ENCODE measurements around the gene EMP2. TPM values are rescaled to one million over a fixed set of nuclear protein-coding genes. Genes with fewer than 3 reads are reported as not detected.

Gene EMP2
- total RNA-seq, 1 donor from 2014 or later: 14.6 TPM

- Mint-ChIP-seq H3K9me3 (ENCODE audit: low read depth) (peaks cover under 1% of the 10 kb centered on the region), H3K4me3 (ENCODE audit: unreplicated experiment) (no peak overlapping the region), H3K27ac (ENCODE audit: unreplicated experiment) (no peak overlapping the region), H3K36me3 (ENCODE audit: low read depth) (no peaks in the 10 kb centered on the region), H3K27me3 (ENCODE audit: low read depth) (no peaks in the 10 kb centered on the region), H3K4me1 (ENCODE audit: low read depth) (no peaks in the 10 kb centered on the region)
- TF ChIP-seq, protein P1, sequence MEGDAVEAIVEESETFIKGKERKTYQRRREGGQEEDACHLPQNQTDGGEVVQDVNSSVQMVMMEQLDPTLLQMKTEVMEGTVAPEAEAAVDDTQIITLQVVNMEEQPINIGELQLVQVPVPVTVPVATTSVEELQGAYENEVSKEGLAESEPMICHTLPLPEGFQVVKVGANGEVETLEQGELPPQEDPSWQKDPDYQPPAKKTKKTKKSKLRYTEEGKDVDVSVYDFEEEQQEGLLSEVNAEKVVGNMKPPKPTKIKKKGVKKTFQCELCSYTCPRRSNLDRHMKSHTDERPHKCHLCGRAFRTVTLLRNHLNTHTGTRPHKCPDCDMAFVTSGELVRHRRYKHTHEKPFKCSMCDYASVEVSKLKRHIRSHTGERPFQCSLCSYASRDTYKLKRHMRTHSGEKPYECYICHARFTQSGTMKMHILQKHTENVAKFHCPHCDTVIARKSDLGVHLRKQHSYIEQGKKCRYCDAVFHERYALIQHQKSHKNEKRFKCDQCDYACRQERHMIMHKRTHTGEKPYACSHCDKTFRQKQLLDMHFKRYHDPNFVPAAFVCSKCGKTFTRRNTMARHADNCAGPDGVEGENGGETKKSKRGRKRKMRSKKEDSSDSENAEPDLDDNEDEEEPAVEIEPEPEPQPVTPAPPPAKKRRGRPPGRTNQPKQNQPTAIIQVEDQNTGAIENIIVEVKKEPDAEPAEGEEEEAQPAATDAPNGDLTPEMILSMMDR (IDR thresholded peaks at IDR 0.05): no peak
- no peak for DNase-seq (ENCODE audit: low spot score)
Measured at GRCh38 chr16:10501016-10501607, 79.3 kb downstream of the EMP2 start.

- Mint-ChIP-seq H3K36me3 (ENCODE audit: low read depth) (no peaks in the 10 kb centered on the region), H3K27me3 (ENCODE audit: low read depth) (no peaks in the 10 kb centered on the region), H3K9me3 (ENCODE audit: low read depth) (peaks cover 3% of the 10 kb centered on the region), H3K4me1 (ENCODE audit: low read depth) (no peaks in the 10 kb centered on the region), H3K4me3 (ENCODE audit: unreplicated experiment) (no peak overlapping the region), H3K27ac (ENCODE audit: unreplicated experiment) (no peak overlapping the region)
- DNase-seq (ENCODE audit: low spot score): no peak
- TF ChIP-seq, protein P1 (IDR thresholded peaks at IDR 0.05): no peak
Measured at GRCh38 chr16:10500582-10500981, 79.8 kb downstream of the EMP2 start.

- TF ChIP-seq, protein P1 (IDR thresholded peaks at IDR 0.05): no peak
- DNase-seq (ENCODE audit: low spot score): no peak
- no peaks in the 10 kb centered on the region for H3K27me3 Mint-ChIP-seq (ENCODE audit: low read depth)
- no peaks in the 10 kb centered on the region for H3K4me1 Mint-ChIP-seq (ENCODE audit: low read depth)
- H3K27ac Mint-ChIP-seq (ENCODE audit: unreplicated experiment): no peak overlapping the region
- H3K36me3 Mint-ChIP-seq (ENCODE audit: low read depth): peaks cover 6% of the 10 kb centered on the region
- no peak overlapping the region for H3K4me3 Mint-ChIP-seq (ENCODE audit: unreplicated experiment)
- peaks cover 14% of the 10 kb centered on the region for H3K9me3 Mint-ChIP-seq (ENCODE audit: low read depth)
Measured at GRCh38 chr16:10497132-10498101, 83.0 kb downstream of the EMP2 start.

DNA sequence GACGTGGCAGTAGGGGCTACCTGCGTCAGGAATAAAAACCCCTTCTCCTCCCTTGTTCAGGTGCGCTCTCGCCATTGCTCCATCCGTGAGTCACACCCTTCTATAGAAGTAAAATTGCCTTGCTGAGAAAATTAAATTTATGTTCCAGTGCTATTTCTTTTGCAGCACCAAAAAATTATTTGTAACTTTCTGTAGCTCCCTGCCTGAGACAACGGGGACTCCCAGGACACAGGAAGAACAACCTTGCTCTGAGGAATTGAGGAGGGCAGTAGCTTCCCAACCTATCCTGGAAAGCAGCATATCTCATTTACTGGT, 85.4 kb downstream of the EMP2 start:
- no peak overlapping the region for H3K4me3 Mint-ChIP-seq (ENCODE audit: unreplicated experiment)
- peaks cover 6% of the 10 kb centered on the region for H3K36me3 Mint-ChIP-seq (ENCODE audit: low read depth)
- no peak for DNase-seq (ENCODE audit: low spot score)
- H3K4me1 Mint-ChIP-seq (ENCODE audit: low read depth): peaks cover 4% of the 10 kb centered on the region
- peaks cover 14% of the 10 kb centered on the region for H3K9me3 Mint-ChIP-seq (ENCODE audit: low read depth)
- TF ChIP-seq, protein P1 (IDR thresholded peaks at IDR 0.05): no peak
- no peak overlapping the region for H3K27ac Mint-ChIP-seq (ENCODE audit: unreplicated experiment)
- no peaks in the 10 kb centered on the region for H3K27me3 Mint-ChIP-seq (ENCODE audit: low read depth)

DNA sequence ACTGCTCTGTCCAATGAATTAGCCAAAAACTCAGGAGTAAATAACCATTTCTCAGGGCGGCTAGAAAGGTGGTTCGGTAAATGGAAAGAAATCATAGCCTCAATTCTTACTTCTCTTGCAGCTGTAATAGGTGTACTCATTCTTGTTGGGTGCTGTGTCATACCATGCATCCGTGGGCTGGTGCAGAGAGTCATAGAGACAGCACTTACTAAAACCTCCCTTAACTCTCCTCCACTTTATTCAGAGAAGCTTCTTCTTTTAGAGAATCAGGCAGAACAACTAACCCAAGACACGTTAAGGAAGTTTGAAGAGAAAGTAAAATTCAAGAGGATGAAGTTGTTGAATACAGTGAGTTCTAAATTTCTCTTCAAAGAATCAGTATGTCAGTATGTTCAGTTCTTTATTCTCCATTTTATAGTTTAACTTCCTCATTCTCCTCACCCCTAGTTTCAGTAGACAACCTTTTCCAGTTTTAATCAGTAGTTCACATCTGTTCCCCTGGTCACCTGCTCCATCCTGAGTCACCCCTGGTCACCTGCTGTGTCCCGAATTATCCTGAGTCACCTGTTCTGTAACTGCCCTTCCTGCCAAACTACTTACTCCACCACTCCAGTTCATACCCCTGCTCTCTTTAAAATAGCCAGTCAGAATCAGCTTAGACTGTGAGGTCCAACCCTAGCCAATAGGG, 85.9 kb downstream of the EMP2 start:
- Mint-ChIP-seq H3K9me3 (ENCODE audit: low read depth) (peaks cover 14% of the 10 kb centered on the region), H3K27me3 (ENCODE audit: low read depth) (no peaks in the 10 kb centered on the region), H3K4me3 (ENCODE audit: unreplicated experiment) (no peak overlapping the region), H3K36me3 (ENCODE audit: low read depth) (peaks cover 6% of the 10 kb centered on the region), H3K27ac (ENCODE audit: unreplicated experiment) (no peak overlapping the region), H3K4me1 (ENCODE audit: low read depth) (peaks cover 7% of the 10 kb centered on the region)
- TF ChIP-seq, protein P1 (IDR thresholded peaks at IDR 0.05): no peak
- no peak for DNase-seq (ENCODE audit: low spot score)
